Measurements from ENCODE around the gene CREB3L2. TPM values are rescaled to one million over a fixed set of nuclear protein-coding genes. Genes with fewer than 3 reads are reported as not detected.

The CREB3L2 gene
- total and polyA plus RNA-seq, 10 of the 15 experiments (the other 5 are each of a cell fraction or from before 2014, with no cell fraction given): 6.4 to 67.1 (median 26.2) TPM

- no peak for TF ChIP-seq STAT3 (IDR thresholded peaks at IDR 0.05; ENCODE audit: low read depth, low read length)
- 0 out of 2 replicates have a peak, but pooled peaks have one; percentile 23 for TF ChIP-seq POLR2AphosphoS5 (IDR thresholded peaks at IDR 0.05; ENCODE audit: low read length)
- no peak for TF ChIP-seq ZNF207 (IDR thresholded peaks at IDR 0.05; ENCODE audit: borderline replicate concordance)
- TF ChIP-seq CEBPB (IDR thresholded peaks at IDR 0.05; ENCODE audit: borderline replicate concordance in 1 of 2, low read depth in 2 of 2, low read length in 2 of 2): no peak
- no peak for TF ChIP-seq ZNF24 (IDR thresholded peaks at IDR 0.05)
- no peak for TF ChIP-seq SIX5 (IDR thresholded peaks at IDR 0.05; ENCODE audit: low read depth, low read length, severe bottlenecking)
- TF ChIP-seq TAF1 (IDR thresholded peaks at IDR 0.05; ENCODE audit: borderline replicate concordance, low read depth, low read length): no peak
- 0 out of 2 replicates have a peak, but pooled peaks have one; percentile 5 for TF ChIP-seq RAD21 (IDR thresholded peaks at IDR 0.05; ENCODE audit: insufficient read depth, low read depth, low read length)
- TF ChIP-seq PBX3 (IDR thresholded peaks at IDR 0.05; ENCODE audit: insufficient replicate concordance, low read depth, low read length): no peak
- no peak for TF ChIP-seq KDM1A (IDR thresholded peaks at IDR 0.05; ENCODE audit: borderline replicate concordance)
- TF ChIP-seq BCL11A (IDR thresholded peaks at IDR 0.05; ENCODE audit: low read depth, low read length): no peak
- no peak; the same call in 1 of the 2 replicates for TF ChIP-seq RUNX3 (IDR thresholded peaks at IDR 0.05; ENCODE audit: low read length)
- 0 out of 2 replicates have a peak, but pooled peaks have one; percentile 14 for TF ChIP-seq TCF12 (IDR thresholded peaks at IDR 0.05; ENCODE audit: low read depth, low read length)
- no peak for TF ChIP-seq DPF2 (IDR thresholded peaks at IDR 0.05)
- TF ChIP-seq PAX8 (IDR thresholded peaks at IDR 0.05): no peak
- no peak; the same call in 1 of the 2 replicates for TF ChIP-seq NFIC (IDR thresholded peaks at IDR 0.05; ENCODE audit: low read depth, low read length)
- TF ChIP-seq, protein P1, sequence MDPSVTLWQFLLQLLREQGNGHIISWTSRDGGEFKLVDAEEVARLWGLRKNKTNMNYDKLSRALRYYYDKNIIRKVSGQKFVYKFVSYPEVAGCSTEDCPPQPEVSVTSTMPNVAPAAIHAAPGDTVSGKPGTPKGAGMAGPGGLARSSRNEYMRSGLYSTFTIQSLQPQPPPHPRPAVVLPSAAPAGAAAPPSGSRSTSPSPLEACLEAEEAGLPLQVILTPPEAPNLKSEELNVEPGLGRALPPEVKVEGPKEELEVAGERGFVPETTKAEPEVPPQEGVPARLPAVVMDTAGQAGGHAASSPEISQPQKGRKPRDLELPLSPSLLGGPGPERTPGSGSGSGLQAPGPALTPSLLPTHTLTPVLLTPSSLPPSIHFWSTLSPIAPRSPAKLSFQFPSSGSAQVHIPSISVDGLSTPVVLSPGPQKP (IDR thresholded peaks at IDR 0.05; ENCODE audit: low read depth, low read length): no peak
- no peak for TF ChIP-seq GABPA (IDR thresholded peaks at IDR 0.05; ENCODE audit: low read depth)
- TF ChIP-seq ATF2 (IDR thresholded peaks at IDR 0.05; ENCODE audit: low read length): no peak
- TF ChIP-seq IKZF1 (conservative IDR thresholded peaks at IDR 0.05): peak; percentile 65; the same call in 1 of the 2 replicates
- TF ChIP-seq NR2F1 (conservative IDR thresholded peaks at IDR 0.05): peak; percentile 94
- TF ChIP-seq NR2C1 (IDR thresholded peaks at IDR 0.05): peak; percentile 82
- TF ChIP-seq, protein P2, sequence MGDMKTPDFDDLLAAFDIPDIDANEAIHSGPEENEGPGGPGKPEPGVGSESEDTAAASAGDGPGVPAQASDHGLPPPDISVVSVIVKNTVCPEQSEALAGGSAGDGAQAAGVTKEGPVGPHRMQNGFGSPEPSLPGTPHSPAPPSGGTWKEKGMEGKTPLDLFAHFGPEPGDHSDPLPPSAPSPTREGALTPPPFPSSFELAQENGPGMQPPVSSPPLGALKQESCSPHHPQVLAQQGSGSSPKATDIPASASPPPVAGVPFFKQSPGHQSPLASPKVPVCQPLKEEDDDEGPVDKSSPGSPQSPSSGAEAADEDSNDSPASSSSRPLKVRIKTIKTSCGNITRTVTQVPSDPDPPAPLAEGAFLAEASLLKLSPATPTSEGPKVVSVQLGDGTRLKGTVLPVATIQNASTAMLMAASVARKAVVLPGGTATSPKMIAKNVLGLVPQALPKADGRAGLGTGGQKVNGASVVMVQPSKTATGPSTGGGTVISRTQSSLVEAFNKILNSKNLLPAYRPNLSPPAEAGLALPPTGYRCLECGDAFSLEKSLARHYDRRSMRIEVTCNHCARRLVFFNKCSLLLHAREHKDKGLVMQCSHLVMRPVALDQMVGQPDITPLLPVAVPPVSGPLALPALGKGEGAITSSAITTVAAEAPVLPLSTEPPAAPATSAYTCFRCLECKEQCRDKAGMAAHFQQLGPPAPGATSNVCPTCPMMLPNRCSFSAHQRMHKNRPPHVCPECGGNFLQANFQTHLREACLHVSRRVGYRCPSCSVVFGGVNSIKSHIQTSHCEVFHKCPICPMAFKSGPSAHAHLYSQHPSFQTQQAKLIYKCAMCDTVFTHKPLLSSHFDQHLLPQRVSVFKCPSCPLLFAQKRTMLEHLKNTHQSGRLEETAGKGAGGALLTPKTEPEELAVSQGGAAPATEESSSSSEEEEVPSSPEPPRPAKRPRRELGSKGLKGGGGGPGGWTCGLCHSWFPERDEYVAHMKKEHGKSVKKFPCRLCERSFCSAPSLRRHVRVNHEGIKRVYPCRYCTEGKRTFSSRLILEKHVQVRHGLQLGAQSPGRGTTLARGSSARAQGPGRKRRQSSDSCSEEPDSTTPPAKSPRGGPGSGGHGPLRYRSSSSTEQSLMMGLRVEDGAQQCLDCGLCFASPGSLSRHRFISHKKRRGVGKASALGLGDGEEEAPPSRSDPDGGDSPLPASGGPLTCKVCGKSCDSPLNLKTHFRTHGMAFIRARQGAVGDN (IDR thresholded peaks at IDR 0.05): 0 out of 2 replicates have a peak, but pooled peaks have one; percentile 29
- TF ChIP-seq CBX5 (IDR thresholded peaks at IDR 0.05; ENCODE audit: low read depth): no peak
- no peak for TF ChIP-seq ZNF274 (IDR thresholded peaks at IDR 0.05; ENCODE audit: insufficient read depth, insufficient read length)
Measured at GRCh38 chr7:138000081-138000701, 1.7 kb downstream of the CREB3L2 start (continued).

All from GM12878 (cell line).